ENCODE data around the gene NSUN4.
A peak's percentile ranks its signal among the peaks of the same experiment; 100 is the strongest.
"Not testable (repeated sequence)": the region's sequence is repeated elsewhere in the genome, so short reads cannot be mapped to it uniquely, and the experiment has no call there.

The NSUN4 gene

DNA sequence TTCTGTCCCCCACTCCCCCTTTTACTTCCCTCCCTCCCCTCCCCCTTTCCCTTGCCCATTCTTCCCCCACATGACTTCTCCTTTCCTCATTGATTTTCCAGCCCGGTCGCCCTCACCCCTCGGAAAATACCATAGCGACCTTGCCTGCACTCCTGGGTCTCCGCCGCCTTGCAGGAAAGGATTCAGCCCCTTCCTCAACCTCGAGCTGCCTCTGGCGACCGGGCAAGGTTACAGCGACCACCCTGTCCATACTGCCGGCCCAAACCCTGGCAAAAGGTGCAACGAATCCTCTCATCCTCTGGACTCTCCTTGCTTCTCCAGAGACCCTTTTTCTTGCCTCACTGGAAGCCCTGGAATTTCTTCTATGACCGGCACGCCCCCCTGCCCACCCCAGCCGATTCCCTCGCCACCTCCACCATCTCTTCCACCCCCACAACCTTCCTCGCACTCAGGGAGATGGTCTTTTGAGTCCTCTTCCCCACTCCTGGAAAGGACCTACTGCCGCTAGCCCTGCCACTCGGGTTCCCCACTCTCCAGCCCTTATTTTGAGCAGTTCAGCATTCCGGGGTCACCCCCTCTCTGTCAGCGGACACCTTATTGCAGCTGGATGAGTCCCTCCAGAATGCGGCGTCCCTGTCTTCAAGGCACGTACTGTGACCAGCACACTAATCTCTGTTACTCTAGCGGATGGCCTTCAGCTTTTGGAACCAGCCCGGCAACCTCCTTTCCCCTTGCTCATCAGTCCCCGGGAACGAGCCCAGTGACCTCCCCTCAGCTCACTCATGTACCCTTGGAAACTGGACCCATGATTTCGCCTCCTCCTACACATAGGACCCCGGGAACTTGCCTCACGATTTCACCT, 846 bp downstream of the NSUN4 start:
- no peak for TF ChIP-seq FOXP2 (optimal IDR thresholded peaks at IDR 0.05; ENCODE audit: control extremely low read depth, extremely low read length, insufficient read depth)
- TF ChIP-seq POLR2AphosphoS5 (IDR thresholded peaks at IDR 0.05; ENCODE audit: borderline replicate concordance, low read depth, low read length), result no peak
- TF ChIP-seq EZH2 (IDR thresholded peaks at IDR 0.05), result no peak
- Histone ChIP-seq H3K9me3 (ENCODE audit: low read depth, low read length) (no peaks in the 10 kb centered on the region), H3K36me3 (ENCODE audit: insufficient read depth, low read length) (peaks cover 28% of the 10 kb centered on the region; the same call in 1 of the 2 replicates), H3K9ac (ENCODE audit: insufficient read length) (peak overlapping the region; percentile 98), H3K4me3 (peak overlapping the region; percentile 99), H3K27ac (peak overlapping the region; percentile 96; the same call in 1 of the 2 replicates)
- DNase-seq (ENCODE audit: low read depth, low spot score), result no peak

DNA sequence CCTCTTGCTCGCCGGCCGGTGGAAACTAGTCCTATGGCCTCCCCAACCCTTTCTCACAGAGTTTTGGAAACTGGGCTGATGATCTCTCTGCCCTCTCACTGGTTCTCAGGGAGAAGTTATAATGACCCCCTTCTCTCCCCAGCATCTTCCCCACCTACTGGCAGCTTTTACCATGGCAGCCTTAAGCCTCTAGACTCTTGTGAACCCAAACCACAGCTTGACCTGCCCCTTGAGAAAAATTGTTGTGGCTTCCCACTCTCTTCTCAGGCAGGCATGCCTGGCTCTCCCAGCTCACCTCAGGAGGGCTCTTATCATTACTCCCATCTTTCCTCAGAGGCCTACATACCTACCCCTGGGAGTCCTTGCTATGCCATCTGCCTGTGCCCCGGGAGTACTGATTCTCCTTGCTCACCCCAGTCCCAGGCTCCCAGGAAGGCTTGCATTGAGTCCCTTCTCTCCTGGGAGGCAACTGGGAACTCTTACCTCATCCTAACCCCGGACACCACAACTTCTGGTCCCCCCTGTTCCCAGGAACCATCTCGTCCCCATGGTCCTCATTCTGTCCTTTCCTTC, 1.6 kb downstream of the NSUN4 start:
- DNase-seq (ENCODE audit: low read depth, low spot score), result no peak
- peak overlapping the region; percentile 99; the same call in 1 of the 2 replicates for H3K4me3 ChIP-seq
- no peak for TF ChIP-seq FOXP2 (optimal IDR thresholded peaks at IDR 0.05; ENCODE audit: control extremely low read depth, extremely low read length, insufficient read depth)
- TF ChIP-seq EZH2 (IDR thresholded peaks at IDR 0.05), result no peak
- TF ChIP-seq POLR2AphosphoS5 (IDR thresholded peaks at IDR 0.05; ENCODE audit: borderline replicate concordance, low read depth, low read length), result no peak
- no peak overlapping the region for H3K27ac ChIP-seq
- no peak overlapping the region for H3K9ac ChIP-seq (ENCODE audit: insufficient read length)
- H3K9me3 ChIP-seq (ENCODE audit: low read depth, low read length), result no peaks in the 10 kb centered on the region
- H3K36me3 ChIP-seq (ENCODE audit: insufficient read depth, low read length), result peaks cover 34% of the 10 kb centered on the region

DNA sequence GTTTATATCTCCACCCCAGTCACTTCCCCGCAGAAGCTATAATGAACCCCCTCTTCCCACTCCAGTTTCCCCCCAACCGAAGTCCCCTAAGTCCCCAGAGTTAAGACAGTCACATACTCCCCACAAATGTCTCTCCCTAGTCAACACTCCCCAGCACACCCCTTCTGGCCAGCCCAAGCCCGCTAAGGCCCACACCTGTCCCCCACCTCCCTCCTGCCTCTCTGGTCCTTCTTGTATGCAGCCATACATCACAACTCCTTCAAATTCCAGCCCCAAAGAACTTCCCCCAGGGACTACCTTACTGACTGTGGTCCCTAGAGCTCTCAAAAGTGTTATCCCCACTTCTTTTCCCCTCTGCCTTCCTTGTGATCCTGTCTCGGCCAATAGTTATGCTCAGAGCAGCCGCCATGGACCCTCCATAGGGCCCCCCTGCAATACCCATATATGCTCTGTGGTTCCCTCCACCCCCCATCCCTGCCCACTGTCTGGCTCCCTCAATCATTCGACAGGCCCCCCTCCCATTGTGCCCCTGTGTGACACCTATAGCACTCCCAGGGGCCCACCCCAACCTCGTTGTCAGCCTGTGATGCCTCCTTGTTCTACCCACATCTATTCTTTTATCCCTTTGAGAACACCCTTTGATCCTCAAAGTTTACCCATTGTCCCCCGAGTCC, 2.2 kb downstream of the NSUN4 start:
- no peak for DNase-seq (ENCODE audit: low read depth, low spot score)
- H3K9ac ChIP-seq (ENCODE audit: insufficient read length), result no peak overlapping the region
- H3K4me3 ChIP-seq, result no peak overlapping the region
- H3K36me3 ChIP-seq (ENCODE audit: insufficient read depth, low read length), result peaks cover 39% of the 10 kb centered on the region
- TF ChIP-seq POLR2AphosphoS5 (IDR thresholded peaks at IDR 0.05; ENCODE audit: borderline replicate concordance, low read depth, low read length) (no peak), FOXP2 (optimal IDR thresholded peaks at IDR 0.05; ENCODE audit: control extremely low read depth, extremely low read length, insufficient read depth) (no peak), EZH2 (IDR thresholded peaks at IDR 0.05) (no peak)
- no peaks in the 10 kb centered on the region for H3K9me3 ChIP-seq (ENCODE audit: low read depth, low read length)
- H3K27ac ChIP-seq, result no peak overlapping the region

DNA sequence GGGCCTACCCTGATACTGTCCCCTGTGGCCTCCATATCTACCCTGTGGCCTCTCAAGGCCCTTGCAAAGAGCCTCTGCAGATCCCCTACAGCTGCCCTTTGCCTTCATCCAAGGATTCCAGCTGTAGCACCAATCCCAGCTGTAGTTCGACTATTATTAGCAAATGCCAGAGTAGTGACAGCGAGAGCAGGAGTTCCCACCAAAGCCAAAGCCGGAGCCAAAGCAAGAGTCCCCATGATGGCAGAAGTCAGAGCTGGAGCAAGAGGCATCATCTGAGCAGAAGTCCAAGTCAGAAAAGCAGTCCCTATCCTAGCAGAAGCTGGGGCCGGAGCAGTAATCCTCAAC, 2.7 kb downstream of the NSUN4 start:
- no peak overlapping the region for H3K9ac ChIP-seq (ENCODE audit: insufficient read length)
- no peak overlapping the region for H3K27ac ChIP-seq
- H3K36me3 ChIP-seq (ENCODE audit: insufficient read depth, low read length), result peaks cover 44% of the 10 kb centered on the region

DNA sequence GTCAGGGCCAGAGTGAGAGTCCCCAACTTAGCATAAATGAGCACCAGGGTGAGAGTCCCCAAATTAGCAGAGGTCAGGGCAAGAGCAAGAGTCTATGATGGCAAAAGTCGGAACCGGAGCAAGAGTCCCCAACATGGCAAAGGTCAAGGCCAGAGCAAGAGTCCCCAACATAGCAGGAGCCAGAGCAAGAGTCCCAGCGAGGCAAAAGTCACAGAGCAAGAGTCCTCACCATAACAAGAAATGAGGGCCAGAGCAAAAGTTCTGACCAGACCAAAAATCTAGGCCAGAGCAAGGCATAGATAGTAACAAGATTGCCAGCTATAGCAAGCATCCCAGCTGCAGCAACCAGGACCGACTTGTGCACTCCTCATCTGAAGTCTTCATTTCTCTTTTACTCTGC, 3.1 kb downstream of the NSUN4 start:
- Histone ChIP-seq H3K9me3 (ENCODE audit: low read depth, low read length) (no peaks in the 10 kb centered on the region), H3K9ac (ENCODE audit: insufficient read length) (no peak overlapping the region), H3K4me3 (no peak overlapping the region), H3K36me3 (ENCODE audit: insufficient read depth, low read length) (peaks cover 45% of the 10 kb centered on the region), H3K27ac (no peak overlapping the region)
- no peak for DNase-seq (ENCODE audit: low read depth, low spot score)
- no peak for TF ChIP-seq POLR2AphosphoS5 (IDR thresholded peaks at IDR 0.05; ENCODE audit: borderline replicate concordance, low read depth, low read length)
- no peak for TF ChIP-seq FOXP2 (optimal IDR thresholded peaks at IDR 0.05; ENCODE audit: control extremely low read depth, extremely low read length, insufficient read depth)
- no peak for TF ChIP-seq EZH2 (IDR thresholded peaks at IDR 0.05)

More for the DNA sequence above, 2.7 kb downstream of the NSUN4 start:
- Histone ChIP-seq H3K4me3 (no peak overlapping the region), H3K9me3 (ENCODE audit: low read depth, low read length) (no peaks in the 10 kb centered on the region)
- no peak for TF ChIP-seq POLR2AphosphoS5 (IDR thresholded peaks at IDR 0.05; ENCODE audit: borderline replicate concordance, low read depth, low read length)
- no peak for DNase-seq (ENCODE audit: low read depth, low spot score)

DNA sequence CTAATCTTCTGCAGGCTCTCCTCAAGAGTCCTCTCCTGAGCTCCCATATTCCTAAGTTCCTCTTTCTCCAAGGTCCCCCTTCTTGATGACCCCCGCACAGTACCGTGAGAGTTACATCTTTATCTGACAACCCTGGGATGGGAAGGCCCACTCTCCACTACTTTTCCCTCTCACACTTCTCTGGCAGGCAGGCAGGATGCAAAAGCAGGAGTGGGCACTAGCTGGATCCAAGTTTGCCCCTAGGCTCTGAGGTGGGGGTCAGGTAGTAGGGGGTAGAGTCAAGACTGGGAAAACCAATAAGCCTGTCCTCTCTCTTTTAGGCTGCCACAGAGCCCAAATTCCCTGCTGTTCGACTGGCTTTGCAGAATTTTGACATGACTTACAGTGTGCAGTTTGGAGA, 3.9 kb downstream of the NSUN4 start:
- TF ChIP-seq EZH2 (IDR thresholded peaks at IDR 0.05), result no peak
- no peak for TF ChIP-seq POLR2AphosphoS5 (IDR thresholded peaks at IDR 0.05; ENCODE audit: borderline replicate concordance, low read depth, low read length)
- no peak for TF ChIP-seq FOXP2 (optimal IDR thresholded peaks at IDR 0.05; ENCODE audit: control extremely low read depth, extremely low read length, insufficient read depth)
- H3K4me3 ChIP-seq, result no peak overlapping the region
- peaks cover 47% of the 10 kb centered on the region for H3K36me3 ChIP-seq (ENCODE audit: insufficient read depth, low read length)
- H3K9me3 ChIP-seq (ENCODE audit: low read depth, low read length), result no peaks in the 10 kb centered on the region
- DNase-seq (ENCODE audit: low read depth, low spot score), result no peak
- H3K27ac ChIP-seq, result no peak overlapping the region
- H3K9ac ChIP-seq (ENCODE audit: insufficient read length), result no peak overlapping the region

DNA sequence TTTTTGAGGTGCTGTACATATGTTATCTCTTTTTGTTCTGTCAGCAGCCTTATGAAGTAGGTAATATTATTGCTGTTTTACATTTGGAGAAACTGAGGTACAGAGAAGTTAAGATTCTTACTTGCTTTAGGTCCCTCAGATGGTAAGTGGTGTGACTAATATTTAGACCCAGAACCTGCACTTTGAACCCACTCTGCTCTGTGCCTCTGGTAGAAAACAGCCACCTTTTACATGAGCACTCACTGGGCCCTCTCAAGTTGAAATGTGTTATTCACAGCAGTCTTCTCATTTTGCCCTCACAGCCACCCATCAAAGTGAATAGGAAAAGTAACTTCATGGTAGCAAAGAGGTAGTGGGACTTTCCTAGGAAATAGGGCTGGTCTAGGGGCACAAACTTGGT, 4.7 kb downstream of the NSUN4 start:
- Histone ChIP-seq H3K9ac (ENCODE audit: insufficient read length) (no peak overlapping the region), H3K9me3 (ENCODE audit: low read depth, low read length) (no peaks in the 10 kb centered on the region), H3K4me3 (no peak overlapping the region), H3K36me3 (ENCODE audit: insufficient read depth, low read length) (peaks cover 55% of the 10 kb centered on the region), H3K27ac (no peak overlapping the region)
- TF ChIP-seq FOXP2 (optimal IDR thresholded peaks at IDR 0.05; ENCODE audit: control extremely low read depth, extremely low read length, insufficient read depth) (no peak), POLR2AphosphoS5 (IDR thresholded peaks at IDR 0.05; ENCODE audit: borderline replicate concordance, low read depth, low read length) (no peak), EZH2 (IDR thresholded peaks at IDR 0.05) (no peak)
- no peak for DNase-seq (ENCODE audit: low read depth, low spot score)

DNA sequence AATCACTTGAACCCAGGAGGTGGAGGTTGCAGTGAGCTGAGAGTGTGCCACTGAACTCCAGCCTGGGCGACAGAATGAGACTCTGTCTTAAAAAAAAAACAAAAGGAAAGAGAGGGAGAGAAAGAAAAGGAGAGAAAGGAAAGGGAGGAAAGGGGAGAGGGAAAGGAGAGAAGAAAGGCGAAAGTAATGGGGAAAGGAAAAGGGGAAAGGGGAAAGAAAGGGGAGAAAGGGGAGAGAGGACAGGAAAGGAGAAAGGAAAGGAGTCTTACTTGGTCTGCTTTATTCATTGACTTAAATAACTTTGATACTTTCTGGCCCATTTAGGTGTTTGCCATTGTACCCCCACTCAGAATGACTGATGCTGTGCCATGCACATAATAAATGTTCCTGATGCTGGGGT, 11.8 kb downstream of the NSUN4 start:
- Histone ChIP-seq H3K27ac (no peak overlapping the region), H3K4me3 (no peak overlapping the region), H3K9ac (ENCODE audit: insufficient read length) (no peak overlapping the region), H3K36me3 (ENCODE audit: insufficient read depth, low read length) (peaks cover 59% of the 10 kb centered on the region), H3K9me3 (ENCODE audit: low read depth, low read length) (no peaks in the 10 kb centered on the region)
- DNase-seq (ENCODE audit: low read depth, low spot score), result no peak
- TF ChIP-seq EZH2 (IDR thresholded peaks at IDR 0.05) (no peak), FOXP2 (optimal IDR thresholded peaks at IDR 0.05; ENCODE audit: control extremely low read depth, extremely low read length, insufficient read depth) (no peak), POLR2AphosphoS5 (IDR thresholded peaks at IDR 0.05; ENCODE audit: borderline replicate concordance, low read depth, low read length) (no peak)

DNA sequence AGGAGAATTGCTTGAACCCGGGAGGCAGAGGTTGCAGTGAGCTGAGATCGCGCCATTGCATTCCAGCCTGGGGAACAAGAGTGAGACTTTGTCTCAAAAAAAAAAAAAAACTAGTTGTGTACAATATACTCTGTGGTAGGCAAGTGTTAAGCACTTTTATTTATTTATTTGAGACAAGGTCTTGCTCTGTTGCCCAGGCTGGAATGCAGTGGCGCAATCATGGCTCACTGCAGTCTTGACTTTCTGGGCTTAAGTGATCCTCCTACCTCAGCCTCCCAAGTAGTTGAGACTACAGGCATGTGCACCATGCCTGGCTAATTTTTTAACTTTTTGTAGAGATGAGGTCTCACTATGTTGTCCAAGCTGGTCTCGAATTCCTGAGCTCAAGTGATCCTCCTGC, 15.3 kb downstream of the NSUN4 start:
- not testable (repeated sequence) for DNase-seq (ENCODE audit: low read depth, low spot score); H3K9me3 ChIP-seq (ENCODE audit: low read depth, low read length); H3K4me3 ChIP-seq; H3K9ac ChIP-seq (ENCODE audit: insufficient read length); H3K27ac ChIP-seq
- peaks cover 43% of the 10 kb centered on the region for H3K36me3 ChIP-seq (ENCODE audit: insufficient read depth, low read length)
